B cell (primary cell): ENCODE data around the gene KRTAP5-10. TPM values are rescaled to one million over a fixed set of nuclear protein-coding genes. Genes with fewer than 3 reads are reported as not detected.
"Not testable (repeated sequence)": the region's sequence is repeated elsewhere in the genome, so short reads cannot be mapped to it uniquely, and the experiment has no call there.

Experiments
- ATAC-seq: fragments of 200-7000 bp; cut with Tn5 transposase; one replicate; pipeline ENCODE4 v1.10.0; 2021; ENCODE audit warnings: low read depth, mild to moderate bottlenecking, moderate number of reproducible peaks, moderate library complexity
- CTCF ChIA-PET: fragments of 350-600 bp; sonication (Branson Sonifier 250); formaldehyde crosslinking; loops from one replicate; lab custom pipeline; 2021; ENCODE audit warnings: antibody characterized with exemption, inconsistent platforms; lab: Charles Lee
- POLR2A ChIA-PET: fragments of 350-600 bp; sonication (Branson Sonifier 250); formaldehyde crosslinking; loops from one replicate; lab custom pipeline; 2021; ENCODE audit warnings: antibody characterized with exemption; lab: Charles Lee
- DNase-seq: peaks from one replicate; pipeline ENCODE4 v3.0.0; 2013
- H2AFZ ChIP-seq: 2 replicates; pipeline ENCODE4 v1.6.1; 2012; ENCODE audit warnings: mild to moderate bottlenecking, low read depth, low read length; ENCODE audit not compliant: insufficient read depth, poor library complexity, severe bottlenecking
- H3K27ac ChIP-seq, 2 donors: 1 replicate in 1 of 2; 2 replicates in 1 of 2; pipeline ENCODE4 v1.5.1; 2012 to 2013; ENCODE audit warnings: low read length in 2 of 2, mild to moderate bottlenecking in 2 of 2, moderate library complexity in 1 of 2
- H3K27me3 ChIP-seq, 4 experiments: fragments of 200-600 bp in 1 of 4; sonication (generic) in 1 of 4; replicated peaks in 1 of 4; 1 replicate in 2 of 4; 2 replicates in 2 of 4; pipeline versions ENCODE4 v1.6.1 to v1.7.0; 2013 to 2016; ENCODE audit warnings: low read length in 3 of 4, mild to moderate bottlenecking in 2 of 4, mixed read lengths in 1 of 4, moderate library complexity in 1 of 4; ENCODE audit not compliant: insufficient read depth in 4 of 4, control insufficient read depth in 3 of 4; ENCODE audit errors: control extremely low read depth in 1 of 4
- H3K36me3 ChIP-seq, 2 experiments: replicated peaks in 1 of 2; 1 replicate in 1 of 2; 2 replicates in 1 of 2; pipeline versions ENCODE4 v1.6.1 to v1.7.1; 2013; ENCODE audit warnings: low read length in 1 of 2; ENCODE audit not compliant: insufficient read depth in 2 of 2, control insufficient read depth in 1 of 2; ENCODE audit errors: control extremely low read depth in 1 of 2, extremely low read depth in 1 of 2
- H3K4me1 ChIP-seq, 2 donors: fragments of 200-600 bp in 1 of 2; sonication (generic) in 1 of 2; 1 replicate in 1 of 2; 2 replicates in 1 of 2; pipeline versions ENCODE4 v1.5.1 to v1.6.1; 2013 to 2017; ENCODE audit warnings: low read length in 2 of 2; ENCODE audit not compliant: control insufficient read depth in 2 of 2, insufficient read depth in 2 of 2
- H3K4me2 ChIP-seq: replicated peaks from 2 replicates; pipeline ENCODE3; 2012; ENCODE audit warnings: mild to moderate bottlenecking, low read depth, low read length; ENCODE audit not compliant: poor library complexity, severe bottlenecking
- H3K4me3 ChIP-seq, 5 experiments: fragments of 200-600 bp in 1 of 5; sonication (generic) in 1 of 5; 1 replicate in 3 of 5; 2 replicates in 2 of 5; pipeline versions ENCODE4 v1.5.1 to v1.7.0; 2011 to 2016; ENCODE audit warnings: low read length in 4 of 5, mild to moderate bottlenecking in 4 of 5, low read depth in 2 of 5, control low read depth in 1 of 5, moderate library complexity in 1 of 5; ENCODE audit not compliant: insufficient read depth in 1 of 5; ENCODE audit errors: control extremely low read depth in 1 of 5, extremely low read depth in 1 of 5
- H3K79me2 ChIP-seq: fragments of 200-600 bp; sonication (generic); one replicate; pipeline ENCODE4 v1.6.0; 2016; ENCODE audit warnings: low read length; ENCODE audit not compliant: control insufficient read depth, insufficient read depth
- H3K9ac ChIP-seq: fragments of 200-600 bp; sonication (generic); 2 replicates; pipeline ENCODE4 v1.6.1; 2017; ENCODE audit warnings: mild to moderate bottlenecking, low read length, moderate library complexity
- H3K9me3 ChIP-seq, 3 donors: one replicate each; pipeline versions ENCODE4 v1.6.1 to v1.7.1; 2013; ENCODE audit warnings: low read length in 2 of 3; ENCODE audit not compliant: control insufficient read depth in 2 of 3, insufficient read depth in 1 of 3; ENCODE audit errors: control extremely low read depth in 1 of 3
- H4K20me1 ChIP-seq: 2 replicates; pipeline ENCODE4 v1.6.0; 2012; ENCODE audit warnings: mild to moderate bottlenecking, low read length; ENCODE audit not compliant: insufficient read depth, control insufficient read depth, poor library complexity, severe bottlenecking
- H3K27ac Mint-ChIP-seq: one replicate; pipeline ENCODE4 v1.8.0; 2021; ENCODE audit warnings: mixed read lengths
- H3K27me3 Mint-ChIP-seq: one replicate; pipeline ENCODE4 v1.8.0; 2021; ENCODE audit warnings: mixed read lengths
- H3K4me1 Mint-ChIP-seq: one replicate; pipeline ENCODE4 v1.8.0; 2021; ENCODE audit warnings: mixed read lengths
- H3K4me3 Mint-ChIP-seq: one replicate; pipeline ENCODE4 v1.8.0; 2021; ENCODE audit warnings: mixed read lengths
- H3K9me3 Mint-ChIP-seq: one replicate; pipeline ENCODE4 v1.8.0; 2022; ENCODE audit warnings: mixed read lengths; ENCODE audit not compliant: insufficient read depth
- EZH2 ChIP-seq: IDR thresholded peaks from 2 replicates; pipeline ENCODE4 v1.6.1; 2012; ENCODE audit warnings: borderline replicate concordance, low read depth, mild to moderate bottlenecking, moderate library complexity, low read length; ENCODE audit not compliant: insufficient read depth, poor library complexity, severe bottlenecking
- WGBS: methylation state at CpG from one replicate; pipeline ENCODE4 v1.1.5; 2013; ENCODE audit warnings: missing lambda C conversion rate; ENCODE audit not compliant: insufficient coverage; 5-methylcytosine and 5-hydroxymethylcytosine counted together
- intact Hi-C: fragments of 100-400 bp; cut with micrococcal nuclease; formaldehyde crosslinking; loops from one replicate; pipeline ENCODE4 v1.10.0; 2022
- polyA plus RNA-seq: library from polyadenylated mRNA; depleted of rRNA; stranded (reverse); fragments of >200 nt; gene quantifications from 2 replicates; pipeline ENCODE4 v1.2.3, GENCODE V29; 2012
- total RNA-seq, 2 donors: library from RNA; stranded (reverse); fragments of 120-200 nt in 1 of 2; gene quantifications; 1 replicate in 1 of 2; 2 replicates in 1 of 2; pipeline versions ENCODE4 v1.2.3 to v1.2.4, GENCODE V29; 2013 to 2022
- TF ChIP-seq, protein P1 (sequence below): fragments of 200-600 bp; IDR thresholded peaks from one replicate; pipeline ENCODE4 v1.8.0; 2022; ENCODE audit warnings: antibody characterized with exemption, mild to moderate bottlenecking

KRTAP5-10 gene
- total and polyA plus RNA-seq, 2 donors (not counting 1 experiment from before 2014, with no cell fraction given): not detected

DNA sequence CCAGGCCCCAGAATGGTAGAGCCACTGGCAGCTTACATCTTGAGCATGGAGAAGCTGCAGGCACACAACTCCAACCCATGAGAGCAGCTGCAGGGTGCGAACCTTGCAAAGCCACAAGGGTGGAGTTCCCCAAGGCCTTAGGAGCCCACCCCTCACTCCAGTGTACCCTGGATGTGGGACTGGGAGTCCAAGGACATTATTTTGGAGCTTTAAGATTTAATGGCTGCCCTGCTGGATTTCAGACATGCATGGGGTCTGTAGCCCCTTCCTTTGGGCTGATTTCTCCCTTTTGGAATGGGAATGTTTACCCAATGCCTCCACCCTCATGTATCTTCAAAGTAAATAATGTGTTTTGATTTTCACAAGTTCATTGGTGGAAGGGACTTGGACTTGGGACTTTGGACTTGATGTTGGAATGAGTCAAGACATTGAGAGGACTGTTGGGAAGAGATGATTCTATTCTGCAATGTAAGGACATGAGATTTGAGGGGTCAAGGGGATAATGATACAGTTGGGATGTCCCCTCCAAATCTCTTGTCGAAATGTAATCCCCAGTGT, 39.3 kb upstream of the KRTAP5-10 start:
- H3K27me3 ChIP-seq: peaks cover 0 to 3% (median 0%) of the 10 kb centered on the region in 4 experiments
- H2AFZ ChIP-seq: no peak overlapping the region
- DNase-seq (no peak), ATAC-seq (no peak)
- H3K27ac ChIP-seq: no peak overlapping the region
- H3K27ac Mint-ChIP-seq: no peak overlapping the region
- no peak overlapping the region for H3K9ac ChIP-seq
- H3K36me3 ChIP-seq: no peaks in the 10 kb centered on the region
- WGBS: 82% methylated on average over 2 of the region's 2 CpGs
- H3K4me2 ChIP-seq: no peak overlapping the region
- intact Hi-C loops: loop anchor here (1.0 kb wide), 1 partner anchor 37 kb away; no protein-coding TSS in a partner anchor
- peaks cover 6% of the 10 kb centered on the region for H3K9me3 Mint-ChIP-seq
- CTCF ChIA-PET: interaction anchor here (0.8 kb wide), 1 partner anchor 19 kb away, joined by 3 read pairs; no protein-coding TSS in a partner anchor
- H3K4me3 ChIP-seq: no peak overlapping the region
- no peaks in the 10 kb centered on the region for H4K20me1 ChIP-seq
- H3K4me1 Mint-ChIP-seq: peaks cover 4% of the 10 kb centered on the region
- no peak overlapping the region for H3K4me3 Mint-ChIP-seq
- H3K79me2 ChIP-seq: no peaks in the 10 kb centered on the region
- H3K27me3 Mint-ChIP-seq: peaks cover 11% of the 10 kb centered on the region
- H3K9me3 ChIP-seq: peaks cover 0 to 4% (median 0%) of the 10 kb centered on the region in 3 donors
- POLR2A ChIA-PET: no interaction called here
- no peaks in the 10 kb centered on the region for H3K4me1 ChIP-seq
- TF ChIP-seq, protein P1, sequence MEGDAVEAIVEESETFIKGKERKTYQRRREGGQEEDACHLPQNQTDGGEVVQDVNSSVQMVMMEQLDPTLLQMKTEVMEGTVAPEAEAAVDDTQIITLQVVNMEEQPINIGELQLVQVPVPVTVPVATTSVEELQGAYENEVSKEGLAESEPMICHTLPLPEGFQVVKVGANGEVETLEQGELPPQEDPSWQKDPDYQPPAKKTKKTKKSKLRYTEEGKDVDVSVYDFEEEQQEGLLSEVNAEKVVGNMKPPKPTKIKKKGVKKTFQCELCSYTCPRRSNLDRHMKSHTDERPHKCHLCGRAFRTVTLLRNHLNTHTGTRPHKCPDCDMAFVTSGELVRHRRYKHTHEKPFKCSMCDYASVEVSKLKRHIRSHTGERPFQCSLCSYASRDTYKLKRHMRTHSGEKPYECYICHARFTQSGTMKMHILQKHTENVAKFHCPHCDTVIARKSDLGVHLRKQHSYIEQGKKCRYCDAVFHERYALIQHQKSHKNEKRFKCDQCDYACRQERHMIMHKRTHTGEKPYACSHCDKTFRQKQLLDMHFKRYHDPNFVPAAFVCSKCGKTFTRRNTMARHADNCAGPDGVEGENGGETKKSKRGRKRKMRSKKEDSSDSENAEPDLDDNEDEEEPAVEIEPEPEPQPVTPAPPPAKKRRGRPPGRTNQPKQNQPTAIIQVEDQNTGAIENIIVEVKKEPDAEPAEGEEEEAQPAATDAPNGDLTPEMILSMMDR: no peak
- no peak for TF ChIP-seq EZH2

DNA sequence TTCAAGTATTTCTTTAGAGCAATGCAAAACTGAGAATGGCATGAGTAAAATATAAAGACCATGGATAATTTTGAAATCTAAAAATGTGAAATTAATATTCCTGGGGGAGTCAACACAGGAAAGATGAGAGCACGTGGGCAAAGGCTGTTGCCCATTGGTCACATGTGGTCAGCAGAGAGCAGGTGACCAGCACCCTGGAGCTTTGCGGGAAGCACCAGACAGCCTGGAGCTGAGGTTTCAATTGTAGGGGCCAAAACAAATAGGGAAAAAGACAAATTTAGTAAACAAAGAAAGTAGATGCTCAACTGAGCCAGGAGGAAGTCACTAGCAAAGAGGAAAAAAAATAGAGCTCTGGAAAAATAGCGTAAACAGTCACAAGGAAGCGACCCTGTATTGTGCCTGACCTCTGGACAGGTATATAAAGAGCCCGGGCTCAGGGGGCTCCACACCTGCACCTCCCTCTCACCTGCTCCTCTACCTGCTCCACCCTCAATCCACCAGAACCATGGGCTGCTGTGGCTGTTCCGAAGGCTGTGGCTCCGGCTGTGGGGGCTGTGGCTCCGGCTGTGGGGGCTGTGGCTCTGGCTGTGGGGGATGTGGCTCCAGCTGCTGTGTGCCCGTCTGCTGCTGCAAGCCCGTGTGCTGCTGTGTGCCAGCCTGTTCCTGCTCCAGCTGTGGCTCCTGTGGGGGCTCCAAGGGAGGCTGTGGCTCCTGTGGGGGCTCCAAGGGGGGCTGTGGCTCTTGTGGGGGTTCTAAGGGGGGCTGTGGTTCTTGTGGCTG, 38.4 kb upstream of the KRTAP5-10 start, which contains the start of gene KRTAP5-7:
TSS of gene KRTAP5-7 (plus strand) at position 472 of the 780 bp plus-strand sequence. CDS start at position 506, 34 bp downstream.
- H3K4me3 Mint-ChIP-seq, POLR2A ChIA-PET, H3K9me3 Mint-ChIP-seq, H3K4me3 ChIP-seq, H3K27ac ChIP-seq, H3K79me2 ChIP-seq, H3K4me2 ChIP-seq, H3K4me1 Mint-ChIP-seq, H3K9ac ChIP-seq, H3K9me3 ChIP-seq, H4K20me1 ChIP-seq, H2AFZ ChIP-seq, H3K4me1 ChIP-seq, H3K36me3 ChIP-seq, H3K27me3 ChIP-seq, CTCF ChIA-PET, H3K27ac Mint-ChIP-seq, DNase-seq, ATAC-seq: not testable (repeated sequence)
- intact Hi-C loops: loop anchor here (1.0 kb wide), 1 partner anchor 36 kb away; no protein-coding TSS in a partner anchor
- whole genome bisulfite sequencing: 60% methylated on average over 7 of the region's 10 CpGs
- H3K27me3 Mint-ChIP-seq: peaks cover 11% of the 10 kb centered on the region
